Pancreas (tissue), 10 donors: Measurements from ENCODE around the gene SNX9. TPM values are rescaled to one million over a fixed set of nuclear protein-coding genes. Genes with fewer than 3 reads are reported as not detected.

Source experiments
- ATAC-seq, 4 donors: fragments of 200-7000 bp; cut with Tn5 transposase; one replicate each; pipeline versions ENCODE4 v1.8.0 to v1.9.1; 2020; ENCODE audit warnings: mild to moderate bottlenecking in 4 of 4, moderate library complexity in 4 of 4
- DNase-seq, 6 donors: peaks; one replicate each; pipeline ENCODE4 v3.0.0-alpha.2; 2020
- FAIRE-seq: peaks from 2 replicates; lab custom pipeline; 2012; peaks lifted over from hg19 to GRCh38; lab: Jason Lieb, UNC
- H3K27ac ChIP-seq, 4 donors: fragments of 200-600 bp; sonication (generic); 1 replicate in 3 of 4; 2 replicates in 1 of 4; pipeline versions ENCODE4 v1.5.0 to v1.8.0; 2020
- H3K27me3 ChIP-seq, 4 donors: fragments of 200-600 bp; one replicate each; pipeline ENCODE4 v1.8.0; 2021
- H3K36me3 ChIP-seq, 3 donors: fragments of 200-600 bp; sonication (generic) in 1 of 3; one replicate each; pipeline versions ENCODE4 v1.5.0 to v1.8.0; 2020 to 2021
- H3K4me1 ChIP-seq, 3 donors: fragments of 200-600 bp; one replicate each; pipeline ENCODE4 v1.8.0; 2021
- H3K4me3 ChIP-seq, 4 donors: fragments of 200-600 bp; sonication (generic) in 2 of 4; one replicate each; pipeline versions ENCODE4 v1.5.0 to v1.8.0; 2020 to 2021
- H3K9me3 ChIP-seq, 4 donors: fragments of 200-600 bp; one replicate each; pipeline ENCODE4 v1.8.0; 2021
- CTCF ChIP-seq, 4 donors: fragments of 200-600 bp; sonication (generic) in 3 of 4; IDR thresholded peaks; one replicate each; pipeline versions ENCODE4 v1.5.0 to v1.8.0; 2021; ENCODE audit warnings: antibody characterized with exemption in 4 of 4
- WGBS, 2 donors: extraction: QIAGEN DNeasy Blood & Tissue Kit; methylation state at CpG; one replicate each; pipeline ENCODE4 v1.1.7; 2013; 5-methylcytosine and 5-hydroxymethylcytosine counted together
- intact Hi-C, 3 donors: fragments of 100-400 bp; cut with DNase I; formaldehyde crosslinking; loops; one replicate each; pipeline versions ENCODE4 v1.11.1 to v1.14.2; 2022
- polyA plus RNA-seq, 2 donors: library from polyadenylated mRNA; stranded (reverse); fragments of 200-250 nt; gene quantifications; one replicate each; pipeline ENCODE4 v1.2.3, GENCODE V29; 2013
- total RNA-seq, 6 donors: library from RNA; stranded (reverse); fragmentation: NEBNext Ultra II Directional in 4 of 6; extraction: Animal tissue kit (Norgen Biotek cat#: 25700) in 4 of 6; gene quantifications; one replicate each; pipeline versions ENCODE4 v1.2.1 to v1.2.4, GENCODE V29; 2021 to 2023
- donor health status: healthy with polysubstance abuse.
- donor health status: DM: no; HTN: no; CAD: no; lungs with moderate emphysema.
- donor health status: DM: no; HTN: no; CAD: no.
- donor health status: control.
- donor health status: control.
- donor health status: Bipolar disorder and iron deficiency.
- donor health status: DM: yes; HTN: yes; CAD: no.
- donor health status: DM: no; HTN: no; CAD: no.
- donor health status: DM: no; HTN: no; CAD: no.
- donor health status: DM: yes; HTN: yes; CAD: no.

The SNX9 gene
- total and polyA plus RNA-seq, 8 donors = 14.2 to 27.4 (median 16.2) TPM

GRCh38 chr6:157983406-157984119, 160.5 kb downstream of the SNX9 start:
- intact Hi-C loops = no loop called here
- H3K4me3 ChIP-seq = peak overlapping the region in 2 of 4 donors; percentile 95 to 98
- no peak for FAIRE-seq

GRCh38 chr6:157984128-157984527, 161.1 kb downstream of the SNX9 start:
- intact Hi-C loops = no loop called here
- TF ChIP-seq CTCF (IDR thresholded peaks at IDR 0.05) = no peak
- FAIRE-seq (no peak), ATAC-seq (no peak), DNase-seq (no peak)
- H3K27me3 ChIP-seq = no peaks in the 10 kb centered on the region
- no peaks in the 10 kb centered on the region for H3K36me3 ChIP-seq
- H3K27ac ChIP-seq = peak overlapping the region in 2 of 4 donors; percentile 56 to 77
- no peak overlapping the region for H3K4me3 ChIP-seq
- peaks cover 19 to 42% (median 26%) of the 10 kb centered on the region in 3 donors for H3K4me1 ChIP-seq
- WGBS, 2 donors = 95 to 96% methylated on average over 4 of the region's 4 CpGs
- no peaks in the 10 kb centered on the region for H3K9me3 ChIP-seq

More at GRCh38 chr6:157983406-157984119, 160.5 kb downstream of the SNX9 start:
- Histone ChIP-seq H3K9me3 (no peaks in the 10 kb centered on the region), H3K27ac (peak overlapping the region in 2 of 4 donors; percentile 77 to 84), H3K36me3 (no peaks in the 10 kb centered on the region), H3K4me1 (peaks cover 19 to 37% (median 26%) of the 10 kb centered on the region in 3 donors), H3K27me3 (no peaks in the 10 kb centered on the region)
- DNase-seq = no peak
- no peak for ATAC-seq
- 65 to 66% methylated on average over 9 of the region's 9 CpGs for WGBS, 2 donors
- no peak for TF ChIP-seq CTCF (IDR thresholded peaks at IDR 0.05)

- H3K4me1 ChIP-seq = peaks cover 23 to 48% (median 28%) of the 10 kb centered on the region in 3 donors
- peak overlapping the region in 3 of 4 donors; percentile 25 to 71 (median 56) for H3K27ac ChIP-seq
- no peaks in the 10 kb centered on the region for H3K27me3 ChIP-seq
- ATAC-seq (no peak), FAIRE-seq (no peak), DNase-seq (no peak)
- 77% methylated on average over 14 of the region's 14 CpGs for WGBS, 2 donors
- no peaks in the 10 kb centered on the region for H3K9me3 ChIP-seq
- intact Hi-C loops = no loop called here
- TF ChIP-seq CTCF (IDR thresholded peaks at IDR 0.05) = no peak
- H3K36me3 ChIP-seq = no peaks in the 10 kb centered on the region
- H3K4me3 ChIP-seq = no peak overlapping the region
Measured at GRCh38 chr6:157984686-157985225, 161.7 kb downstream of the SNX9 start.

GRCh38 chr6:157985378-157986155, 162.5 kb downstream of the SNX9 start:
- Histone ChIP-seq H3K4me3 (no peak overlapping the region), H3K4me1 (peaks cover 31 to 56% (median 36%) of the 10 kb centered on the region in 3 donors), H3K9me3 (no peaks in the 10 kb centered on the region), H3K27me3 (no peaks in the 10 kb centered on the region), H3K36me3 (no peaks in the 10 kb centered on the region), H3K27ac (peak overlapping the region; percentile 25 to 71 (median 42))
- DNase-seq (peak in 1 of 6 donors; percentile 50), ATAC-seq (peak in 2 of 4 donors; percentile 17 to 20), FAIRE-seq (no peak)
- WGBS, 2 donors = 14 to 18% methylated on average over 13 of the region's 13 CpGs
- TF ChIP-seq CTCF (IDR thresholded peaks at IDR 0.05) = no peak
- intact Hi-C loops = no loop called here
